22Rv1 (cell line): ENCODE data around the gene MSRB2.
"Not testable (repeated sequence)": the region's sequence is repeated elsewhere in the genome, so short reads cannot be mapped to it uniquely, and the experiment has no call there.

Source experiments
- H3K27ac ChIP-seq: fragments of 450-650 bp; 2 replicates; pipeline ENCODE4 v1.5.1; 2017
- ZFX ChIP-seq: fragments of 450-650 bp; IDR thresholded peaks from 2 replicates; pipeline ENCODE4 v1.6.1; 2017; ENCODE audit warnings: antibody characterized with exemption, borderline replicate concordance
- TF ChIP-seq, protein P1 (sequence below): fragments of 450-650 bp; IDR thresholded peaks from 2 replicates; pipeline ENCODE4 v1.5.1; 2017; ENCODE audit warnings: mild to moderate bottlenecking

Gene MSRB2

DNA sequence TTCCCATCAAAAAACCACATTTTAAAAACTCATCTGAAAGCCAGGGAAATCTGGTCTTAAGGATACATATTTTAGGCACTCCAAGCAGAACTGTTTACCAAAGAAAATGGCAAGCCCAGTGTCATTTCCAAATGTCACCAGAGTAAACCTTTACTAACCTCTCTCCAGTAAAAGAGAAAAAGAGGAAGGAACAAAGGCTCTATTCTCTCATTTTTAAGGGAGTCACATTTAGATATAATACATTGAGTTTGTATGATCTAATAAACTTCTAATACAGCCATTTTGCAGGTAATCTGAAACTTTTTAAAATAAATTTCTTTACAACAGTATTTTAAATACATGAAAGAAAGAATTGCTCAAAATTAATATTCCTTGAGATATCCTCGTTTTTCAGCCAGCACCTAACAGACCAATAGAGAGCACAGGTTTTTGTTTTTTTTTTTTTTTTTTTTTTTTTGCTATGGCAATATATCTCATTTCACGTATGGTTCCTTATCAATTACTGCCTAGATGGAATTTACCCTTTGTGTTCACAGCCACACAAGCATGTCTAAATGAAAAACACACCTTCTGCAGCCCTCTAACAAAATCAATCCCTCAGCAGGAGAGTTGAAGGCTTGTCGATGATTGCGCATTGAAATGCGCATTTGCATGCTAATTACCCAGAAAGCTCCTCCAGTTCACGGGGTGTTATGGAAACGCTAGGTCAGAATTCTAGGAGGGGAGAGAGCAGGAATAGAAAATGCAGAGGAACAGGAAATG lies 39.8 kb upstream of the MSRB2 start:
- no peak for TF ChIP-seq ZFX
- TF ChIP-seq, protein P1, sequence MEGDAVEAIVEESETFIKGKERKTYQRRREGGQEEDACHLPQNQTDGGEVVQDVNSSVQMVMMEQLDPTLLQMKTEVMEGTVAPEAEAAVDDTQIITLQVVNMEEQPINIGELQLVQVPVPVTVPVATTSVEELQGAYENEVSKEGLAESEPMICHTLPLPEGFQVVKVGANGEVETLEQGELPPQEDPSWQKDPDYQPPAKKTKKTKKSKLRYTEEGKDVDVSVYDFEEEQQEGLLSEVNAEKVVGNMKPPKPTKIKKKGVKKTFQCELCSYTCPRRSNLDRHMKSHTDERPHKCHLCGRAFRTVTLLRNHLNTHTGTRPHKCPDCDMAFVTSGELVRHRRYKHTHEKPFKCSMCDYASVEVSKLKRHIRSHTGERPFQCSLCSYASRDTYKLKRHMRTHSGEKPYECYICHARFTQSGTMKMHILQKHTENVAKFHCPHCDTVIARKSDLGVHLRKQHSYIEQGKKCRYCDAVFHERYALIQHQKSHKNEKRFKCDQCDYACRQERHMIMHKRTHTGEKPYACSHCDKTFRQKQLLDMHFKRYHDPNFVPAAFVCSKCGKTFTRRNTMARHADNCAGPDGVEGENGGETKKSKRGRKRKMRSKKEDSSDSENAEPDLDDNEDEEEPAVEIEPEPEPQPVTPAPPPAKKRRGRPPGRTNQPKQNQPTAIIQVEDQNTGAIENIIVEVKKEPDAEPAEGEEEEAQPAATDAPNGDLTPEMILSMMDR: no peak
- H3K27ac ChIP-seq: no peak overlapping the region

GRCh38 chr10:23056186-23056579 lies 39.2 kb upstream of the MSRB2 start:
- TF ChIP-seq, protein P1: no peak
- no peak for TF ChIP-seq ZFX
- H3K27ac ChIP-seq: no peak overlapping the region

- TF ChIP-seq, protein P1: no peak
- no peak for TF ChIP-seq ZFX
- H3K27ac ChIP-seq: no peak overlapping the region
Measured at GRCh38 chr10:23058366-23058765, 37.0 kb upstream of the MSRB2 start.

DNA sequence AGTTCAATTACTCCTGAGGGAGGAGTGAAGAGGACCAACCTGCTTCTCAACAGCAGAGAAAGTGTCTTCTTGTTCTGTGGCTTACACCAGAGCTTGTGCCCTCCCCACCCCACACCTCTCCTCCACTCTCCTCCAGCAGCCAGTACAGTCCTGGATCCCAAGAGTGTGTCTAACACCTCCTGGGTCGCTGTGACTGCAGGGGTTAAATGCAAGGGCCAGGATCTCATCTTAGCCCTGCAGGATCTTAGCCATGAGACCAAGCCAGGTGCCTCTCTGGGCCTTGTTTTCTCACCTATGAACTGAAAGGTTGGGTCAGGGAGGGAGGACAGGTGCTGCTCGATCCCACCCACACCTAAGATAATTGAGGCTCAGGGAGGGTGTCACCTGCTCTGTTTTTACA lies 34.5 kb upstream of the MSRB2 start:
- H3K27ac ChIP-seq: no peak overlapping the region
- no peak for TF ChIP-seq ZFX
- TF ChIP-seq, protein P1: no peak

DNA sequence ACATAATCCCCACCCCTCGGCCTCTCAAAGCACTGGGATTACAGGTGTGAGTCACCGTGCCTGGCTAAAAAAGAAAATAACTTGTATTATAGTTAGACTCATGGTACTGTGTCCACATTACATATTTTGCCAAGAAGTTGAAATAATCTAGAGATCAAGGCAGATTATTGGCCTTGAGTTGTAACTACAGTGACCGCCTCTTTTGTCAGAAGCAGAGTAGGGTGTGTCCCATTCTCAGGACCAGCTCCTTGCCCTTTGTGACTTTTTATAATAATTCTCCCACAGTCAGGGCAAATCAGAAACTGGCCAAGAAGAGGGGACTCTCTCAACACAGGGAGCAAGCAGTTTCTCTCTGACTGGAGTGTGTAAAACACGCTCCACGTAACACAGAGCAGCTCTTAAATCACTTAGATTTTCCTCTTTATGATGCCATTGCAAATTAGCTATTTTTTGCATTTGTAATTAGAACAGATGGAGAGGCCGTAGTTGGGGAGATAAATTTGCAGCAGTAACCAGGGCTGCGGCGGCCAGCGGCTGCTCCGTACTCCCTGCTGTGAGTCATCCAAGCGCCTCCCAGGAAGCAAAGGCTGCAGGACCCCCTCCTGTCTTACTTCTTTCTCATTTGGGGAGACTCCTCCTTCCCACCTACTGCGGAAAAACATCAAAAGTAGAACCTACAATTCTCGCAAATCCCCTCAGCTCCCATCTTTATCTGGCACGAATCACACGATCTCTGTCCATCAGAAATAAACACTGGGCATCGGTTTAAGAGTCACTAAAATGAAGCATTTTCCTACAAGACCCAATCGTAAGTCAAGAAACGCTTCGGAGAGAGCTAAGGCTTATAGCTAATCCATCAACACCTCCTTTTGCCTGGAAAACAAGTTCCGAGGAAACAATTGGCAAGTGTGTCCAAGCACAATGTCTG lies 32.1 kb upstream of the MSRB2 start:
- no peak overlapping the region for H3K27ac ChIP-seq
- TF ChIP-seq, protein P1: no peak
- TF ChIP-seq ZFX: no peak

- no peak overlapping the region for H3K27ac ChIP-seq
- TF ChIP-seq, protein P1: no peak
- no peak for TF ChIP-seq ZFX
Measured at GRCh38 chr10:23063973-23064812, 31.2 kb upstream of the MSRB2 start.

GRCh38 chr10:23064813-23065114 lies 30.6 kb upstream of the MSRB2 start:
- not testable (repeated sequence) for H3K27ac ChIP-seq
